MM.1S (cell line): ENCODE results near the gene PLAAT2.

Source experiments
- EZH2 ChIP-seq: fragments of 300-600 bp; sonication (generic); optimal IDR thresholded peaks from 2 replicates; pipeline ENCODE3; 2017; ENCODE audit warnings: low read depth, mild to moderate bottlenecking, antibody characterized with exemption, low read length, mixed read lengths
- TF ChIP-seq, protein P1 (sequence below): fragments of 300-600 bp; sonication (generic); IDR thresholded peaks from 2 replicates; pipeline ENCODE4 v1.5.1; 2016; ENCODE audit warnings: antibody characterized with exemption, low read length, mixed read lengths

DNA sequence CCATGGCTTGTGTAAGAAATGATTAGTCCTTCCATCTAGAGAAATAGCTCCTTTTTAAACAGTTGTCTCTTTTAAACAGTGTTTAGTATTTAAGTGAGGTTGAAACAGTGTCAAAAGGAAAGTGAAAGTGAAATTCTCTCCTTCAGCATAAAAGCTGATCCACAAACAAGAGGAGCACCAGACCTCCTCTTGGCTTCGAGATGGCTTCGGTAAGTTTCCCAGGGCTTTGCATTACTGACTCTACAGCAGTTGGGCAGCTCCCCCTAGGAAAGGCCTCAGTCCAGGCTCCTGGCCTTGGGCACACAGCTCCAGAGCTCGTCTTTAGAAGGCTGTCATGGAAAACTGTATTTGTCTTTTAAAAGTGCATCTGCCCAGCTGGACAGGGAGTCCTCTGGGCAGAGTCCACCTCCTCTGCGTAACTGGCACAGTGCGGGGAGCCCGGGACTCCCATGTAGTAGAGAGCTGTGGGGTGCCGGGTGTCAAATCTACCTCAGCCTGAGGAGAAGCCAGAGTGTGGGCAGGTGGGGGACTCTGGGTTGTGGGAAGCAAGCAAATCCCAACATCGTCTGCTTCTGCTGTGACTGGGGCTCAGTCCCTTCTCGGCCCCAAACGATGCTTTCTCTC is 26.4 kb downstream of the PLAAT2 start, which contains the start of gene PLAAT4:
- TF ChIP-seq EZH2 = no peak
- TF ChIP-seq, protein P1, sequence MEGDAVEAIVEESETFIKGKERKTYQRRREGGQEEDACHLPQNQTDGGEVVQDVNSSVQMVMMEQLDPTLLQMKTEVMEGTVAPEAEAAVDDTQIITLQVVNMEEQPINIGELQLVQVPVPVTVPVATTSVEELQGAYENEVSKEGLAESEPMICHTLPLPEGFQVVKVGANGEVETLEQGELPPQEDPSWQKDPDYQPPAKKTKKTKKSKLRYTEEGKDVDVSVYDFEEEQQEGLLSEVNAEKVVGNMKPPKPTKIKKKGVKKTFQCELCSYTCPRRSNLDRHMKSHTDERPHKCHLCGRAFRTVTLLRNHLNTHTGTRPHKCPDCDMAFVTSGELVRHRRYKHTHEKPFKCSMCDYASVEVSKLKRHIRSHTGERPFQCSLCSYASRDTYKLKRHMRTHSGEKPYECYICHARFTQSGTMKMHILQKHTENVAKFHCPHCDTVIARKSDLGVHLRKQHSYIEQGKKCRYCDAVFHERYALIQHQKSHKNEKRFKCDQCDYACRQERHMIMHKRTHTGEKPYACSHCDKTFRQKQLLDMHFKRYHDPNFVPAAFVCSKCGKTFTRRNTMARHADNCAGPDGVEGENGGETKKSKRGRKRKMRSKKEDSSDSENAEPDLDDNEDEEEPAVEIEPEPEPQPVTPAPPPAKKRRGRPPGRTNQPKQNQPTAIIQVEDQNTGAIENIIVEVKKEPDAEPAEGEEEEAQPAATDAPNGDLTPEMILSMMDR = no peak
